ENCODE data around the gene CFAP45.

The CFAP45 gene

DNA sequence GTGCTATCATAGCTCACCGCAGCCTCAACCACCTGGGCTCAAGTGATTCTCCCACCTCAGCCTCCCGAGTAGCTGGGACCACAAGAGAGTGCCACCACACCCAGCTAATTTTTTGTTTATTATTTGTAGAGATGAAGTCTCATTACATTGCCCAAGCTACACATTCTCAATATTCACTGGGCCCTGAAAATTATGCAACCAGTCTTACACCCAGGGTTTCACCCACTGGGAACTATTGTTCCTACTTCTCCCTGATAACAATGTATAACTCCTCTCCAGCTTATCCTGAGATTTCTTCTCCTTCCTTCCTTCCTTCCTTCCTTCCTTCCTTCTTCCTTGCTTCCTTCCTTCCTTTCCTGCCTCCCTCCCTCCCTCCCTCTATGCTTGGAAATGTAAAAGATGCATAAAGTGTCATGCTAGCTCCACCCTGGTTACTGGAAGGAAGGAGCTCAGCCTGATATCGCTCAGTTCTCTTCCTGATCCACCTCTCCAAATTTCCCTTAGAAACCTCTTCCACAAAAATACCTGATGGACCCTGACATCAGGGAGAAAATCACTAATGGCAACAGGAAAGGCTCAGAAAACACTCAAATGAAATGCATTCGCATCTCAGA, 26.3 kb downstream of the CFAP45 start:
- H3K36me3 ChIP-seq (ENCODE audit: control insufficient read depth, low read length), result no peaks in the 10 kb centered on the region
- peaks cover 8% of the 10 kb centered on the region for H3K27me3 ChIP-seq (ENCODE audit: control insufficient read depth, low read length)
- no peaks in the 10 kb centered on the region for H3F3A ChIP-seq (ENCODE audit: control insufficient read depth, insufficient read depth)
- no peaks in the 10 kb centered on the region for H3K9me2 ChIP-seq (replicated peaks; ENCODE audit: control insufficient read depth, low read length)
- H3K9me3 ChIP-seq (ENCODE audit: control insufficient read depth, insufficient read depth, low read length), result no peaks in the 10 kb centered on the region
- H3K4me1 ChIP-seq (ENCODE audit: control insufficient read depth, low read length), result no peaks in the 10 kb centered on the region
- no peak overlapping the region for H3K4me3 ChIP-seq (ENCODE audit: low read length)
- H4K20me1 ChIP-seq (ENCODE audit: control insufficient read depth, insufficient read depth, low read depth, low read length), result no peaks in the 10 kb centered on the region
- no peak for TF ChIP-seq EZH2phosphoT487 (IDR thresholded peaks at IDR 0.05; ENCODE audit: borderline replicate concordance, low read length)
- TF ChIP-seq, protein P1, sequence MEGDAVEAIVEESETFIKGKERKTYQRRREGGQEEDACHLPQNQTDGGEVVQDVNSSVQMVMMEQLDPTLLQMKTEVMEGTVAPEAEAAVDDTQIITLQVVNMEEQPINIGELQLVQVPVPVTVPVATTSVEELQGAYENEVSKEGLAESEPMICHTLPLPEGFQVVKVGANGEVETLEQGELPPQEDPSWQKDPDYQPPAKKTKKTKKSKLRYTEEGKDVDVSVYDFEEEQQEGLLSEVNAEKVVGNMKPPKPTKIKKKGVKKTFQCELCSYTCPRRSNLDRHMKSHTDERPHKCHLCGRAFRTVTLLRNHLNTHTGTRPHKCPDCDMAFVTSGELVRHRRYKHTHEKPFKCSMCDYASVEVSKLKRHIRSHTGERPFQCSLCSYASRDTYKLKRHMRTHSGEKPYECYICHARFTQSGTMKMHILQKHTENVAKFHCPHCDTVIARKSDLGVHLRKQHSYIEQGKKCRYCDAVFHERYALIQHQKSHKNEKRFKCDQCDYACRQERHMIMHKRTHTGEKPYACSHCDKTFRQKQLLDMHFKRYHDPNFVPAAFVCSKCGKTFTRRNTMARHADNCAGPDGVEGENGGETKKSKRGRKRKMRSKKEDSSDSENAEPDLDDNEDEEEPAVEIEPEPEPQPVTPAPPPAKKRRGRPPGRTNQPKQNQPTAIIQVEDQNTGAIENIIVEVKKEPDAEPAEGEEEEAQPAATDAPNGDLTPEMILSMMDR (IDR thresholded peaks at IDR 0.05; ENCODE audit: low read depth, low read length, poor library complexity, severe bottlenecking), result no peak
- no peaks in the 10 kb centered on the region for H3K79me2 ChIP-seq (ENCODE audit: control insufficient read depth, low read length)
- no peak overlapping the region for H3K27ac ChIP-seq (ENCODE audit: low read depth, low read length)
- H3K4me2 ChIP-seq (ENCODE audit: low read length), result no peak overlapping the region

DNA sequence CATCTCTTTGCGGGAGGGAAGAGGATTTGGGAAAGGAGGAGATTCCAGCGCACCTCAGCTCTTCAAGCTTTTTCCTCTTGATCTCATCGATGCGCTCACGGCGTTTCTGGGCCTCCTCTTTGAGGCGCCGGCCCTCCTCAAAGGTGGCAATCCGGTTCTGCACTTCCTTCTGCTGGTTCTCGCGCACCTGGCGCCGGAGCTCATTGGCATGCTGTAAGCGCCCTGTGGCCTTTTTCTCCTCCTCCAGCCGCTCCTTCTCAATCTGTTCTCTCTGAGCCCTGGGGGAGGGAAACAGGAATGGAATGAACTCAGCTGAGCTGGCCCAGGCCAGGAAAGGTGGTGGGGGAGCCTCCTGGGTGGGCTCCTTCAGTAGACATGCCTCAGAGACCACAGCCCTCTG, 27.1 kb downstream of the CFAP45 start:
- Histone ChIP-seq H3K36me3 (ENCODE audit: control insufficient read depth, low read length) (no peaks in the 10 kb centered on the region), H3F3A (ENCODE audit: control insufficient read depth, insufficient read depth) (no peaks in the 10 kb centered on the region), H3K4me1 (ENCODE audit: control insufficient read depth, low read length) (no peaks in the 10 kb centered on the region), H3K9me2 (replicated peaks; ENCODE audit: control insufficient read depth, low read length) (no peaks in the 10 kb centered on the region), H3K9me3 (ENCODE audit: control insufficient read depth, insufficient read depth, low read length) (no peaks in the 10 kb centered on the region), H3K4me3 (ENCODE audit: low read length) (no peak overlapping the region), H3K27ac (ENCODE audit: low read depth, low read length) (no peak overlapping the region), H3K27me3 (ENCODE audit: control insufficient read depth, low read length) (peaks cover 12% of the 10 kb centered on the region), H3K4me2 (ENCODE audit: low read length) (no peak overlapping the region), H4K20me1 (ENCODE audit: control insufficient read depth, insufficient read depth, low read depth, low read length) (no peaks in the 10 kb centered on the region), H3K79me2 (ENCODE audit: control insufficient read depth, low read length) (no peaks in the 10 kb centered on the region)
- no peak for TF ChIP-seq EZH2phosphoT487 (IDR thresholded peaks at IDR 0.05; ENCODE audit: borderline replicate concordance, low read length)
- TF ChIP-seq, protein P1 (IDR thresholded peaks at IDR 0.05; ENCODE audit: low read depth, low read length, poor library complexity, severe bottlenecking), result no peak

DNA sequence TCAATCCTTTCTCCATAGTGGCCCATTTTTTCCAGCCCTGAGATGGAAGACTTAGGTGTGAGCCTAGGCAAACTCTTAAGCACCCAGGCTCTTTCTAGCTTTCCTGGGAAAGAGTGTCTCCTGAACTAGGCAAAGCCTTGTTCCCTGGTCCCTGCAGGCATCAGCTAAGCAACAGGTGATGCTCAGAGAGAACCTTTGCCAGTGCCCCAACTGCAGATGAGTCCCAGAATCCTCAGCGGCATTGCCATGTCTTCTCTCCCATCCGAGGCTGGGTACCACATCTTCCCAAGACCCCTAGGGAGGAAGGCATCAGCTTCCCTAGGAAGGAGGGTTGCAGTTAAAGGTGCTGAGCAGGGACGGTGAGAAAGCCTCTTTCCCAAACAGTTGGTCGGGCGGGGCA, 29.3 kb downstream of the CFAP45 start:
- Histone ChIP-seq H4K20me1 (ENCODE audit: control insufficient read depth, insufficient read depth, low read depth, low read length) (no peaks in the 10 kb centered on the region), H3K27me3 (ENCODE audit: control insufficient read depth, low read length) (peaks cover 18% of the 10 kb centered on the region), H3K4me2 (ENCODE audit: low read length) (no peak overlapping the region), H3K36me3 (ENCODE audit: control insufficient read depth, low read length) (no peaks in the 10 kb centered on the region), H3K9me3 (ENCODE audit: control insufficient read depth, insufficient read depth, low read length) (no peaks in the 10 kb centered on the region), H3K9me2 (replicated peaks; ENCODE audit: control insufficient read depth, low read length) (no peaks in the 10 kb centered on the region), H3K27ac (ENCODE audit: low read depth, low read length) (no peak overlapping the region), H3K79me2 (ENCODE audit: control insufficient read depth, low read length) (no peaks in the 10 kb centered on the region), H3K4me1 (ENCODE audit: control insufficient read depth, low read length) (no peaks in the 10 kb centered on the region), H3K4me3 (ENCODE audit: low read length) (no peak overlapping the region), H3F3A (ENCODE audit: control insufficient read depth, insufficient read depth) (no peaks in the 10 kb centered on the region)
- TF ChIP-seq, protein P1 (IDR thresholded peaks at IDR 0.05; ENCODE audit: low read depth, low read length, poor library complexity, severe bottlenecking), result no peak
- TF ChIP-seq EZH2phosphoT487 (IDR thresholded peaks at IDR 0.05; ENCODE audit: borderline replicate concordance, low read length), result no peak

Measured in DOHH2 (cell line).